Measurements from ENCODE around the gene SIM2.

The SIM2 gene

DNA sequence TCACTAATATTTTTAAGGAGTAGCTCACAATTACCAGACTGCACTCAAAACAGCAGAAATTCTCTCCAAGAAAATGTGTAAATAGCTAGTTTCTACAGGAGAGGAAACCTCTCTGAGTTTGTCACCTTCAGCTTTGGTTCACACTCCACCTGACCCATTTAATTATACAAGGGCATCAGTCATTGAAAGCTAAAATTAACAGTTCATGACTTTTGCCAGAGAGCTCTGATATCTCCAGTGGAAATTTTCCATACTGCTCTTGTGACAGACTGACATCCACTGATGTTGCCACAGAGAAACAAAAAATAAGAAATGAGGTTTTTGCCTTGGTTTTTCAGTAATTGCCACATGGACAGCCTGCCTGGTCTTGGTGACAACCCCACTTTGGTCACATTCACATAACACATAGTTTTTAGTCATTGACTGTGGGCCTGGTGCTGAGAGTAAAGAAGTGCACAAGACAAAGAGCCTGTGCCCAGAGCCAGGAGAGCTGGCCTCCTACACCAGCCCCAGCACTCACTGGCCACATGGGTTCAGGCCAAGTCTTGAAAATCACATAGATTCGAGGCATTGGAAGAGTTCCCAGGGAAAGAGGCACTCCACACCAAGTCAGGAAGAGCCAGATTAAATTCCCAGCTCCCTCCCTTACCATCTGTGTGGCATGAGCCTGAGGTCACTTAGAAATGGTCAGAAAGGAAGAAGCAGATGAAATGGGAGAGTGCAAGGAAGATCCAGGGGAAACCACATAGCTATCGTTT, 13.8 kb upstream of the SIM2 start:
- DNase-seq (ENCODE audit: low read depth in 2 of 2), result no peak

GRCh38 chr21:36686955-36687354, 12.0 kb upstream of the SIM2 start:
- no peak for DNase-seq (ENCODE audit: low read depth in 2 of 2)

DNA sequence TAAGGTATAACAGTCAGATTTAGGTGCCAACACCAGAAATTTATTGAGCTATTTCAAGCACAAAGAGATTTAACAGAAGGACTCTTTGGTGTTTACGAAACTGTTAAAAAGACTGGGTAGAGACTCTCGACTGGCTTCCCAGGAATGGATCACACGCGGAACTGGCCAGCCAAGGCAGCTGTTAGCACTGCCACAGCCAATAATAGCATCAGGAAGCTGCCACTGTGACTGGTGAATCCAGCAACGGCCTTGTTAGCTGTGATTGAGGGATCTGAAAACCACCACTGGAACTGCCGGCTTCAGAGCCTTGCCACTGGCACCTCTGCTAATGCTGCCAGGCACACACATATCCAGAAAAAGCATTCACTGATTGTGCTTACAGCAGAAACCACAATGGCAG, 10.6 kb upstream of the SIM2 start:
- DNase-seq (ENCODE audit: low read depth in 2 of 2), result no peak

GRCh38 chr21:36689324-36689723, 9.6 kb upstream of the SIM2 start:
- no peak for DNase-seq (ENCODE audit: low read depth in 2 of 2)

GRCh38 chr21:36690628-36691554, 8.0 kb upstream of the SIM2 start:
- DNase-seq (ENCODE audit: low read depth in 2 of 2), result no peak

DNA sequence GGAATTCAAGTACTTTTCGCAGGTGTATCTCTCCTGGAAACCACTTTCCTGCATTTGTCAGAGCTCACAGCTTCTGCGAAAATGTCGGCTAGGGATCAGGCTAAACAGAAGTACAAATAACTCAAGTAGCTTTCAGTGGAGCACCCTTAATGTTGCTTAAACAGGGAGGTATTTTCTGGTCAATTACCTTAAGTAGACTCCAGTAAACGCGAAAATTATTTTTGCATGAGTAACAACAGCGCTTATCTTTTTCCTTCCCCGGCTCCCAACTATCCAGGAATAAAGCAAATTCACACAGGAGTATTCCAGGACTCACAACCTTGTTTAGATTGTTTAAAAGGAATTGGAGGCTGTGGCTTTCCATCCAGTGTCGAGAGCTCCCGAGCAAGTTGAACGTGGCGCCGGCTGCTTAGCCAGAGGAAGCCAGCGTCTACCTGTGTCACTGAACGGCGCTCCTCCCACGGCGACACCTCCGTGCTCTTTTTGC, 7.3 kb upstream of the SIM2 start:
- no peak for DNase-seq (ENCODE audit: low read depth in 2 of 2)

GRCh38 chr21:36692114-36692834, 6.6 kb upstream of the SIM2 start:
- no peak for DNase-seq (ENCODE audit: low read depth in 2 of 2)

DNA sequence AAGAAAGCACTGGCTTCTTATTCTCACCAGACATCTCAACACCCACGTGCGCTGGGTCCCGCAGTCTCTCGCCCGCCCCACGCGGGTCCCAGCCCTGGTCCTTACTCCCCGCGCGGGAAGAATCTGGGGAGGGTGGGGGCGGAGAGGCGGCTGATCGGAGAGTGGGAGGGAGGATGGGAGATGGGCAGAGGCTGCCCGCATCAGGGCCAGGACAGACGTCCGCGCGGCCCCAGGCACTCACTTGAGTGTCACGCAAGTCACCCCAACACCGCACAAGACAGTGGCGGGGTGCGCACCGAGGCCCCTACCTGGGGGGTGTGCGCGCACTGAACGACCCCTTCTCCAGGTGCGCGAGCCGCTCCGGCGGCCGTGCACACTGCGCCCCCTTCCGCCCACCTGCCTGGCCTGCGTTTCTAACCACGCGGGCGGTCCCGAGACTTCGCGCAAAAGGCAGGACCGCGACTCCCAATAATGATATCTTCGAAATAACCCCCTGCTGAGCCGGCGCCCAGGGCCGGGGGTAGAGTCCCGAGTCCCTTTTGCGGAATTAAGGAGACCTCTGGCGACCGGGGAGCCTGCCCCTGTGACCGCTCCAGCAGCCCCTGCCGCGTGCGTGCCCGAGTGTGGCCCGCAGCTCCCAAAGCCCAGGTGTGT, 6.0 kb upstream of the SIM2 start:
- DNase-seq (ENCODE audit: low read depth in 2 of 2), result no peak

DNA sequence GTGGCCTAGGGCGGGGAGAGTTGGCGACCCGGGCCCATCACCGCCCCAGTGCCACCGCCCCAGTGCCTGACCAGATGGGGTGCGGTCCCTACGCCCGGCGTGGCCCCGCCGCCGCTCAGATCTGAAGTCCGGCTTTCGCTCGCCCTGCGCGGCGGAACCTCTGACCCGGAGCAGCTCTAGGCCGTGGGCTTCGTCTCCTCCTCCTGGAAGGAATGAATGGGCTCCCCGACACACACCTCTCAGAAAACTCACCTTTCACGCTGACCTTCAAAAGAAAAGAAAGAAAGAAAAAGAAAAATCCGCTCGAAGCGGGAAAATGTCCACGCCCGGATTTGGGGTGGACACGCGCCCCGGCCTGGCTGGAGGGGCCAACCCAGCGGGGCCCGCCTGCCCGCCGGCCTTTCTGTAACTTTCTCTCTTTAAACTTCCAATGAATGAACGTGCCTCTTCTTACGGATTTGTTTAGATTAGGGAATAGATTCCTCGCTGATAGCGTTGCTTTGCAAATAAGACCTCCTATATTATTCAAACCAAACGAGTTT, 5.4 kb upstream of the SIM2 start:
- DNase-seq (ENCODE audit: low read depth in 2 of 2), result no peak

- no peak for DNase-seq (ENCODE audit: low read depth in 2 of 2)
These were observed 4.8 kb upstream of the SIM2 start for GRCh38 chr21:36694031-36694515.

DNA sequence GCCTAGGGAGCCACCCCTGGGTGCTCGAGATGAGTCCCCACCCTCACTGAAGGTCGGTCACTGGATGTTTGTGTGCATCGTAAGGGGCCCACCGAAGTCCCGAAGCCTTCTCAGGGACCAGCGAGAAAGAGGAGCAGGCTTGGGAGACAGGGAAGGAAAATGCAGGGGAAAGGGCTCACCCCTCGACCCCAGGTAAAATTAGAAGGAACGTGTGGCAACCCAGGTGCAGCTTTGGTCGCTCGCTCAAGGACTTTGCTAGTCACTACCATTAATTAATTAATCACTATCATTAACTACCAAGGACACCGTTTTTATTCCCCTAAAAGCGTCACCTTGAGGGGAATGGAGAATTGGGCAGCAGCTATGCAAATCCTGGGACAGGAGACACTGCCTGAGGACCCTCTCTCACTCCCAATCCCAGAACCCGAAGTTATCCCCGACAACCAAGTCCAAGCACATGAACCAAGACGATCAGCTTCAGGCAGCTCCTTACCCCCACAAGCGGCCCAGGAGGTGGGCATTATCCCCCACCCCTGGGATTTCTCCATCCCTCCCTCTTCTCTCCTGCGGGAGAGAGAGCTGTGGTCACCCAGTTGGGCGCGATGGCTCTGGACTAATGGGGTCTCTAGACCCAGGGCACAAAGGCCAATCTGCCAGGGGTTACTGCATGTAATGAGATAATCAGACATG, 4.2 kb upstream of the SIM2 start:
- DNase-seq (ENCODE audit: low read depth in 2 of 2), result no peak

GRCh38 chr21:36695283-36695634, 3.7 kb upstream of the SIM2 start:
- DNase-seq (ENCODE audit: low read depth in 2 of 2), result no peak

GRCh38 chr21:36695671-36696389, 3.1 kb upstream of the SIM2 start:
- no peak for DNase-seq (ENCODE audit: low read depth in 2 of 2)

DNA sequence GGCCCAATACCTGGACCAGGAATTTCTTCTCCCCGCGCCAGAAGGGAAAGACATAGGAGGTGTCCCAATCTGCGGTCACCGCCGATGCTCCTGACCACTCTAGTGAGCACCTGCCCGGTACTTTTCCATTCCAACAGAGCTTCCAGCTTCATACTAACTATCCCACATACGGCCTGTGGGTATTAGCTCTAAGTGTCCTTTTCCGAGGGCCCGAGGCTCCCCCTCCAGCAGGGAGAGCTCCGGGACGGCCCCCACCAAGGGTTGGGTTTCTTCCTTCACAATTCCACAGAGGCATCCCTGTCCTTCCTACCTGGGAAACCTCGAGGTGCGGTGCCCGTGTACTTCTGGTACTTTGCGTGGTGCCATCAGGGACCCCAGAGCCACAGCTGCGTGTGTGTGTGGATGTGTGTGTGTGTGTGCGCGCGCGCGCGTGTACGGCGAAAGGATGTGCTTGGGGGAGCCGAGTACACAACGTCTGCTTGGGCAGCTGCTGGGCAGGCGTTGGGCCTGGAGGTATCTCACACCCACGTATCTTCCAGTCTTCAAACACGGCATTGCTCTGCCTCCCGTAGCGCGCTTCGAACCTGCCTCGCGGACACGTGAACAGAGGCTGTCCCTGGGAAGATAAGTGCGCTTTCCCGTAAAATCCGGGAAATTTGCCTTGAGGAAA, 2.4 kb upstream of the SIM2 start:
- no peak for DNase-seq (ENCODE audit: low read depth in 2 of 2)

DNA sequence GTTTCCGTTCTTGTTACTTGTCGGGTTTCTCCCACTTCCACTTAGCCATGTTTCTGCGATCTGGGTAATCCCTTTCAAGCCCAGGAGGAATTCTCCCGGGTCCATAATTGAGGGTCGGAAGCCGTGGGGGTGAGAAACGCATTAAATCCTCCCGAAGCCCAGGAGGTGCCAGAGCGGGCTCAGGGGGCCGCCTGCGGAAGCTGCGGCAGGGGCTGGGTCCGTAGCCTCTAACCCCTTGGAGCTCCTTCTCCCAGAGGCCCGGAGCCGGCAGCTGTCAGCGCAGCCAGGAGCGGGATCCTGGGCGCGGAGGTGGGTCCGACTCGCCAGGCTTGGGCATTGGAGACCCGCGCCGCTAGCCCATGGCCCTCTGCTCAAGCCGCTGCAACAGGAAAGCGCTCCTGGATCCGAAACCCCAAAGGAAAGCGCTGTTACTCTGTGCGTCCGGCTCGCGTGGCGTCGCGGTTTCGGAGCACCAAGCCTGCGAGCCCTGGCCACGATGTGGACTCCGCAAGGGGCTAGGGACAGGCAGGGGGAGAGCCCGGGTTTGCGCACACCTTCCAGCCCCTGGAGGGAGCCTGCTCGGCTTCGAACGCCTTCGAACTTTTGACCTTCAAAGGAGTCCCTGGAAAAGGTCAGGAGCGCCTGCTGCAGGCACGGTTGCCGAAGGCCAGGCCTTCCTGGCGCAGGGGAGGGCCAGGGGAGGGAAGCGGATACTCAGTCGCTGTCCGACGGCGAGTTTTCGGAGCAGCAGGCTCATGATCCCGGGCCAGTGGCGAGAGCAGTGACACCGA, 1.7 kb upstream of the SIM2 start:
- no peak for DNase-seq (ENCODE audit: low read depth in 2 of 2)

DNA sequence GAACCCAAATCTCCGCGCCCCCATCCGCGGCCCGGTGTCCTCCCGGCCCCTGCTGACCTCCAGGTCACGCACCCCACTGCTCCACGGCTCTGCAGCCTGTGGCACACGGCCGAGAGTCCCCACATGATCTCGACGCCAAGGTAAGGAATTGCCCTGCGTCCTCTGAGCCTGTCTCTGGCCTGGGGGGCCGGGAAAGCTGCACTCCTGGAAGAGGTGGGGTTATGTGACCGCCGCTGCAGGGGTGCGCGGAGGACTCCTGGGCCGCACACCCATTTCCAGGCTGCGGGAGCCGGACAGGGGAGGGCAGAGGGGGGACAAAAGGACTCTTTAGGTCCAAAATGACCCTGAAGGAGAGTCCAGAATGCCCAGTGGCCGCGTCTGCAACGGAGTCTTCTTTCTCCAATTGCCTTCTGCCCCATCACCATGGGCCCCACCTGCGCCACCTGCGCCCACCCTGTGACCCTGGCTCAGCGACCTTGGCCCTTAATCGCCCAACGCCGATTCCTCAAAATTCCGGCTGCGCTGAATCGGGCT, 997 bp upstream of the SIM2 start:
- no peak for DNase-seq (ENCODE audit: low read depth in 2 of 2)

- DNase-seq (ENCODE audit: low read depth in 2 of 2), result no peak
These were observed 432 bp upstream of the SIM2 start for GRCh38 chr21:36698385-36698980.
